Loucy (cell line): ENCODE results near the gene ETV3.

ENCODE experiments used
- CTCF ChIP-seq: fragments of 200-600 bp; sonication (generic); conservative IDR thresholded peaks from 2 replicates; pipeline ENCODE4 v1.5.1; 2014; ENCODE audit warnings: mild to moderate bottlenecking, antibody characterized with exemption, low read length
- EZH2phosphoT487 ChIP-seq: fragments of 200-600 bp; IDR thresholded peaks from 2 replicates; pipeline ENCODE4 v1.6.1; 2018; ENCODE audit warnings: antibody characterized with exemption, mild to moderate bottlenecking, moderate library complexity, borderline replicate concordance

GRCh38 chr1:157138220-157139051, at the start of gene ETV3:
- no peak for TF ChIP-seq CTCF
- no peak for TF ChIP-seq EZH2phosphoT487
